Activated CD8-positive, alpha-beta T cell treated with anti-CD3 and anti-CD28 coated beads for 36 hours (primary cell): ENCODE results near the gene TMEM219. TPM values are rescaled to one million over a fixed set of nuclear protein-coding genes. Genes with fewer than 3 reads are reported as not detected.
A peak's percentile ranks its signal among the peaks of the same experiment; 100 is the strongest.
"Not testable (repeated sequence)": the region's sequence is repeated elsewhere in the genome, so short reads cannot be mapped to it uniquely, and the experiment has no call there.

Source experiments
- ATAC-seq: fragments of 200-7000 bp; cut with Tn5 transposase; one replicate; pipeline ENCODE4 v1.10.0; 2021; ENCODE audit warnings: mild to moderate bottlenecking, moderate library complexity
- CTCF ChIA-PET: fragments of 350-600 bp; sonication (Branson Sonifier 250); formaldehyde crosslinking; loops from one replicate; lab custom pipeline; 2021; ENCODE audit warnings: antibody characterized with exemption; lab: Charles Lee
- POLR2A ChIA-PET: fragments of 350-600 bp; sonication (Branson Sonifier 250); formaldehyde crosslinking; loops from one replicate; lab custom pipeline; 2021; ENCODE audit warnings: antibody characterized with exemption; lab: Charles Lee
- DNase-seq: peaks from one replicate; pipeline ENCODE4 v3.0.0-alpha.2; 2020
- H3K27ac Mint-ChIP-seq: one replicate; pipeline ENCODE4 v1.8.0; 2021; ENCODE audit warnings: mild to moderate bottlenecking, mixed read lengths
- H3K27me3 Mint-ChIP-seq: one replicate; pipeline ENCODE4 v1.8.0; 2021; ENCODE audit warnings: mixed read lengths
- H3K36me3 Mint-ChIP-seq: one replicate; pipeline ENCODE4 v1.8.0; 2021; ENCODE audit warnings: low read depth, mixed read lengths
- H3K4me1 Mint-ChIP-seq: one replicate; pipeline ENCODE4 v1.8.0; 2021; ENCODE audit warnings: low read depth, mixed read lengths
- H3K4me3 Mint-ChIP-seq: one replicate; pipeline ENCODE4 v1.8.0; 2021; ENCODE audit warnings: mild to moderate bottlenecking, moderate library complexity, mixed read lengths
- H3K9me3 Mint-ChIP-seq: one replicate; pipeline ENCODE4 v1.8.0; 2021; ENCODE audit warnings: mixed read lengths
- CTCF ChIP-seq: fragments of 200-600 bp; IDR thresholded peaks from one replicate; pipeline ENCODE4 v1.8.0; 2022; ENCODE audit warnings: antibody characterized with exemption, mild to moderate bottlenecking
- intact Hi-C: fragments of 100-400 bp; cut with micrococcal nuclease; formaldehyde crosslinking; loops from one replicate; pipeline ENCODE4 v1.10.0; 2022
- total RNA-seq, 2 experiments: library from RNA; stranded (reverse); gene quantifications; one replicate each; pipeline ENCODE4 v1.2.3, GENCODE V29; 2021

TMEM219 gene
- total RNA-seq, 2 experiments from 2014 or later, result 31.9 to 34.9 TPM

- CTCF ChIA-PET, result interaction anchor here (1.7 to 3.6 kb wide), 3 partner anchors 10 to 316 kb away, joined by 3 to 17 read pairs (median 8); partner anchors contain the start of gene TLCD3B
- Mint-ChIP-seq H3K4me1 (peaks cover 12% of the 10 kb centered on the region), H3K27me3 (peaks cover 5% of the 10 kb centered on the region), H3K9me3 (no peaks in the 10 kb centered on the region), H3K36me3 (peaks cover 2% of the 10 kb centered on the region), H3K4me3 (no peak overlapping the region), H3K27ac (no peak overlapping the region)
- intact Hi-C loops, result no loop called here
- no peak for TF ChIP-seq CTCF
- no peak for ATAC-seq
- DNase-seq, result no peak
- POLR2A ChIA-PET, result interaction anchor here (0.9 kb wide), 1 partner anchor 90 kb away, joined by 4 read pairs; no protein-coding TSS in a partner anchor
Observed at GRCh38 chr16:30016555-30017276, 54.8 kb downstream of the TMEM219 start.

- DNase-seq (no peak), ATAC-seq (no peak)
- no peak overlapping the region for H3K4me3 Mint-ChIP-seq
- no peaks in the 10 kb centered on the region for H3K27me3 Mint-ChIP-seq
- peaks cover 8% of the 10 kb centered on the region for H3K4me1 Mint-ChIP-seq
- POLR2A ChIA-PET, result interaction anchor here (0.9 kb wide), 1 partner anchor 91 kb away, joined by 4 read pairs; no protein-coding TSS in a partner anchor
- intact Hi-C loops, result no loop called here
- no peak for TF ChIP-seq CTCF
- H3K27ac Mint-ChIP-seq, result no peak overlapping the region
- CTCF ChIA-PET, result interaction anchor here (1.7 to 3.6 kb wide), 3 partner anchors 10 to 317 kb away, joined by 3 to 17 read pairs (median 8); partner anchors contain the start of gene TLCD3B
- no peaks in the 10 kb centered on the region for H3K36me3 Mint-ChIP-seq
- H3K9me3 Mint-ChIP-seq, result no peaks in the 10 kb centered on the region
Observed at GRCh38 chr16:30017277-30017656, 55.4 kb downstream of the TMEM219 start.

GRCh38 chr16:30017937-30018336 is 56.1 kb downstream of the TMEM219 start:
- CTCF ChIA-PET, result interaction anchor here (1.7 to 3.6 kb wide), 3 partner anchors 11 to 318 kb away, joined by 3 to 17 read pairs (median 8); partner anchors contain the start of gene TLCD3B
- ATAC-seq, H3K4me3 Mint-ChIP-seq, H3K27me3 Mint-ChIP-seq, H3K27ac Mint-ChIP-seq, H3K36me3 Mint-ChIP-seq, H3K4me1 Mint-ChIP-seq, DNase-seq, intact Hi-C loops, H3K9me3 Mint-ChIP-seq: not testable (repeated sequence)
- POLR2A ChIA-PET, result interaction anchor here (2.1 kb wide), 1 partner anchor 22 kb away, joined by 8 read pairs; the partner anchor contains the start of genes HIRIP3 and INO80E

GRCh38 chr16:30018731-30019158 is 56.9 kb downstream of the TMEM219 start:
- ATAC-seq, result peak; percentile 26
- no peak overlapping the region for H3K4me3 Mint-ChIP-seq
- intact Hi-C loops, result no loop called here
- no peak overlapping the region for H3K27ac Mint-ChIP-seq
- H3K36me3 Mint-ChIP-seq, result no peaks in the 10 kb centered on the region
- ChIA-PET CTCF (interaction anchor here (1.2 to 3.1 kb wide), 6 partner anchors 12 to 318 kb away, joined by 3 to 23 read pairs (median 4); partner anchors contain the start of gene TLCD3B), POLR2A (interaction anchor here (1.2 to 2.1 kb wide), 2 partner anchors 14 to 22 kb away, joined by 4 to 8 read pairs; partner anchors contain the start of genes HIRIP3 and INO80E)
- no peaks in the 10 kb centered on the region for H3K27me3 Mint-ChIP-seq
- DNase-seq, result peak; percentile 26
- no peak for TF ChIP-seq CTCF
- no peaks in the 10 kb centered on the region for H3K9me3 Mint-ChIP-seq
- peaks cover 8% of the 10 kb centered on the region for H3K4me1 Mint-ChIP-seq

Other genes starting within 250 kb of the TMEM219 start
- 10 to 100 TPM; 22.2 to 22.4 TPM for gene C16orf54, start 216.1 kb upstream of the TMEM219 start, total RNA-seq
- gene ZG16, start 183.8 kb upstream of the TMEM219 start, total RNA-seq, result not detected
- gene KIF22, start 171.3 kb upstream of the TMEM219 start, total RNA-seq, result 100 to 1,000 TPM; 160 to 165 TPM
- gene MAZ, start 155.6 kb upstream of the TMEM219 start, total RNA-seq, result 100 to 1,000 TPM; 380 to 382 TPM
- 1 to 10 TPM; 1.5 to 2.0 TPM for gene PRRT2, start 149.9 kb upstream of the TMEM219 start, total RNA-seq
- gene PAGR1, start 145.9 kb upstream of the TMEM219 start, total RNA-seq, result 10 to 100 TPM; 26.8 to 29.0 TPM
- gene MVP, start 141.6 kb upstream of the TMEM219 start, total RNA-seq, result 10 to 100 TPM; 32.5 to 33.2 TPM
- 10 to 100 TPM; 30.2 to 35.4 TPM for gene CDIPT, start 98.9 kb upstream of the TMEM219 start, total RNA-seq
- under 1 TPM; 0.11 to 0.13 TPM for gene SEZ6L2, start 62.5 kb upstream of the TMEM219 start, total RNA-seq
- 1 to 10 TPM; 2.0 to 2.1 TPM for gene ASPHD1, start 61.6 kb upstream of the TMEM219 start, total RNA-seq
- gene KCTD13, start 35.9 kb upstream of the TMEM219 start, total RNA-seq, result 10 to 100 TPM; 35.2 to 35.3 TPM
- 10 to 100 TPM; 25.0 to 25.9 TPM for gene TAOK2, start 11.8 kb downstream of the TMEM219 start, total RNA-seq
- gene HIRIP3, start 33.5 kb downstream of the TMEM219 start, total RNA-seq, result 10 to 100 TPM; 35.2 to 36.4 TPM
- gene INO80E, start 34.2 kb downstream of the TMEM219 start, total RNA-seq, result 10 to 100 TPM; 75.9 to 79.1 TPM
- 1 to 10 TPM in 1 of 2 experiments, under 1 TPM in 1; 0.68 to 1.8 TPM for gene DOC2A, start 48.9 kb downstream of the TMEM219 start, total RNA-seq
- gene C16orf92, start 61.1 kb downstream of the TMEM219 start, total RNA-seq, result not detected
- 1 to 10 TPM; 3.5 to 3.6 TPM for gene TLCD3B, start 69.2 kb downstream of the TMEM219 start, total RNA-seq
- gene ALDOA, start 103.7 kb downstream of the TMEM219 start, total RNA-seq, result 1,000 to 10,000 TPM; 3,042 to 3,081 TPM
- 100 to 1,000 TPM; 116 to 121 TPM for gene PPP4C, start 113.9 kb downstream of the TMEM219 start, total RNA-seq
- gene TBX6, start 129.8 kb downstream of the TMEM219 start, total RNA-seq, result 1 to 10 TPM; 2.5 TPM
- 10 to 100 TPM; 17.7 to 19.5 TPM for gene YPEL3, start 134.1 kb downstream of the TMEM219 start, total RNA-seq
- 1 to 10 TPM; 4.5 to 5.7 TPM for gene GDPD3, start 151.5 kb downstream of the TMEM219 start, total RNA-seq
- gene MAPK3, start 161.1 kb downstream of the TMEM219 start, total RNA-seq, result 10 to 100 TPM; 57.6 to 60.1 TPM
- 1,000 to 10,000 TPM; 1,130 to 1,151 TPM for gene CORO1A, start 221.5 kb downstream of the TMEM219 start, total RNA-seq
- 100 to 1,000 TPM; 248 to 254 TPM for gene BOLA2B, start 231.6 kb downstream of the TMEM219 start, total RNA-seq
- 100 to 1,000 TPM; 116 to 129 TPM for gene SLX1A, start 231.8 kb downstream of the TMEM219 start, total RNA-seq
- gene SULT1A3, start 237.2 kb downstream of the TMEM219 start, total RNA-seq, result 10 to 100 TPM; 14.8 to 18.0 TPM